ENCODE results near the gene PREX1.

PREX1 gene

GRCh38 chr20:48680650-48681049 lies 147.1 kb downstream of the PREX1 start:
- Histone ChIP-seq H3K36me3 (replicated peaks) (peaks cover 6% of the 10 kb centered on the region), H3K4me3 (ENCODE audit: low read depth, low read length) (no peak overlapping the region), H3K27ac (no peak overlapping the region), H3K27me3 (replicated peaks) (no peaks in the 10 kb centered on the region)
- TF ChIP-seq CTCF (IDR thresholded peaks at IDR 0.05; ENCODE audit: low read depth, low read length, missing control alignments) = no peak
- in situ Hi-C loops (cut with HindIII; ENCODE audit: low pct_ligation_motif_present, low sequenced_read_pairs) = no loop called here
- no peak for DNase-seq

GRCh38 chr20:48679599-48679998 lies 148.2 kb downstream of the PREX1 start:
- Histone ChIP-seq H3K27ac (no peak overlapping the region), H3K27me3 (replicated peaks) (no peaks in the 10 kb centered on the region), H3K4me3 (ENCODE audit: low read depth, low read length) (no peak overlapping the region), H3K36me3 (replicated peaks) (peaks cover 6% of the 10 kb centered on the region)
- in situ Hi-C loops (cut with HindIII; ENCODE audit: low pct_ligation_motif_present, low sequenced_read_pairs) = no loop called here
- no peak for DNase-seq
- TF ChIP-seq CTCF (IDR thresholded peaks at IDR 0.05; ENCODE audit: low read depth, low read length, missing control alignments) = no peak

DNA sequence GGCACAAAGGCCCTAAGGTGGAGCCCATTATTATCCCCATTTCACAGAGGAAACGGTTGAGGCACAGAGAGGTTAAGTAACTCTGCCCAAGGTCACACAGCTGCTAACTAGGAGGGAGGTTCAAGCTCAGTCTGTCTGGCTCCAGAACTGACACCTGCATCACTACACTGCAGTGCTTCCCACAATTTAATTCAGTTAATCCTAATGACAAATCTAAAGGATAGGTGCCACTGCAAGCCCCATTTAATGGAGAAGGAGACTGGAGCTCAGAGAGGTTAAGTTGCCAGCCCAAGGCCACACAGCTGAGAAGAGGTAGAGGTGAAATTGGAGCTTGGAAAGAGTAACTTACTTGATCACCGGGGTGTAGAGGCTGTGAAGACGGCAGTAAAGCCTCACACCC lies 148.8 kb downstream of the PREX1 start:
- in situ Hi-C loops (cut with HindIII; ENCODE audit: low pct_ligation_motif_present, low sequenced_read_pairs) = no loop called here
- H3K27ac ChIP-seq = no peak overlapping the region
- no peak for DNase-seq
- TF ChIP-seq CTCF (IDR thresholded peaks at IDR 0.05; ENCODE audit: low read depth, low read length, missing control alignments) = no peak
- no peak overlapping the region for H3K4me3 ChIP-seq (ENCODE audit: low read depth, low read length)
- no peaks in the 10 kb centered on the region for H3K27me3 ChIP-seq (replicated peaks)
- peaks cover 6% of the 10 kb centered on the region for H3K36me3 ChIP-seq (replicated peaks)

DNA sequence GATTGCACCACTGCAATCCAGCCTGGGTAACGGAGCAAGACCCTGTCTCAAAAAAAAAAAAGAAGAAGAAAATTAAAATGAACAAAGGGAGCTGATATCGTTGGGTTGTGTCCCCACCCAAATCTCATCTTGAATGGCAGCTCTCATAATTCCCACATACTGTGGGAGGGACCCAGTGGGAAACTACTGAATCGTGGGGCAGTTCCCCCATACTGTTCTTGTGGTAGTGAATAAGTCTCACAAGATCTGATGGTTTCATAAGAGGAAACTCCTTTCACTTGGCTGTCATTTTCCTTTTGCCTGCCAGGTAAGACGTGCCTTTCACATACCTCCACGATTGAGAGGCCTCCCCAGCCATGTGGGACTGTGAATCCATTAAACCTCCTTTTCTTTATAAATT lies 149.4 kb downstream of the PREX1 start:
- Histone ChIP-seq H3K36me3 (replicated peaks) (peaks cover 6% of the 10 kb centered on the region), H3K4me3 (ENCODE audit: low read depth, low read length) (no peak overlapping the region), H3K27me3 (replicated peaks) (no peaks in the 10 kb centered on the region), H3K27ac (no peak overlapping the region)
- TF ChIP-seq CTCF (IDR thresholded peaks at IDR 0.05; ENCODE audit: low read depth, low read length, missing control alignments) = no peak
- in situ Hi-C loops (cut with HindIII; ENCODE audit: low pct_ligation_motif_present, low sequenced_read_pairs) = no loop called here
- no peak for DNase-seq

GRCh38 chr20:48676795-48677460 lies 150.9 kb downstream of the PREX1 start:
- H3K27ac ChIP-seq = no peak overlapping the region
- no peak for DNase-seq
- in situ Hi-C loops (cut with HindIII; ENCODE audit: low pct_ligation_motif_present, low sequenced_read_pairs) = no loop called here
- H3K4me3 ChIP-seq (ENCODE audit: low read depth, low read length) = no peak overlapping the region
- no peak for TF ChIP-seq CTCF (IDR thresholded peaks at IDR 0.05; ENCODE audit: low read depth, low read length, missing control alignments)
- no peaks in the 10 kb centered on the region for H3K27me3 ChIP-seq (replicated peaks)
- H3K36me3 ChIP-seq (replicated peaks) = peaks cover 6% of the 10 kb centered on the region

- TF ChIP-seq CTCF (IDR thresholded peaks at IDR 0.05; ENCODE audit: low read depth, low read length, missing control alignments) = no peak
- no peak for DNase-seq
- no peak overlapping the region for H3K27ac ChIP-seq
- H3K36me3 ChIP-seq (replicated peaks) = peaks cover 6% of the 10 kb centered on the region
- no peaks in the 10 kb centered on the region for H3K27me3 ChIP-seq (replicated peaks)
- no peak overlapping the region for H3K4me3 ChIP-seq (ENCODE audit: low read depth, low read length)
- in situ Hi-C loops (cut with HindIII; ENCODE audit: low pct_ligation_motif_present, low sequenced_read_pairs) = no loop called here
These were observed 151.7 kb downstream of the PREX1 start for GRCh38 chr20:48676125-48676524.
